Measurements from ENCODE around the gene VAX1.

The VAX1 gene

DNA sequence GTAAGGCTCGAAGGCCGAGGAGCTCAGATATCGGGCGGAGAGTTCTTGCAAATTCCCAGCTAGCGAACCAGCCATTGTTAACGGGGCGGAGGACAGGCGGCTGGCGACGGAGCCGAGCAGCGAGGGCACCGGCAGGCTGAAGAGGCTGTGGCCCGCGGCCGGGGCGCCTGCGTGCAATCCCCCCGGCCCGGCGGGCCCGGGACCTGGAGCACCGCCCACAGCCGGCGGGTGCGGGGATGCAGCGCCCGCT lies 4.1 kb downstream of the VAX1 start:
- TF ChIP-seq GATA3 (IDR thresholded peaks at IDR 0.05; ENCODE audit: low read depth, low read length) (no peak), GATA2 (IDR thresholded peaks at IDR 0.05; ENCODE audit: low read depth, low read length) (no peak)

DNA sequence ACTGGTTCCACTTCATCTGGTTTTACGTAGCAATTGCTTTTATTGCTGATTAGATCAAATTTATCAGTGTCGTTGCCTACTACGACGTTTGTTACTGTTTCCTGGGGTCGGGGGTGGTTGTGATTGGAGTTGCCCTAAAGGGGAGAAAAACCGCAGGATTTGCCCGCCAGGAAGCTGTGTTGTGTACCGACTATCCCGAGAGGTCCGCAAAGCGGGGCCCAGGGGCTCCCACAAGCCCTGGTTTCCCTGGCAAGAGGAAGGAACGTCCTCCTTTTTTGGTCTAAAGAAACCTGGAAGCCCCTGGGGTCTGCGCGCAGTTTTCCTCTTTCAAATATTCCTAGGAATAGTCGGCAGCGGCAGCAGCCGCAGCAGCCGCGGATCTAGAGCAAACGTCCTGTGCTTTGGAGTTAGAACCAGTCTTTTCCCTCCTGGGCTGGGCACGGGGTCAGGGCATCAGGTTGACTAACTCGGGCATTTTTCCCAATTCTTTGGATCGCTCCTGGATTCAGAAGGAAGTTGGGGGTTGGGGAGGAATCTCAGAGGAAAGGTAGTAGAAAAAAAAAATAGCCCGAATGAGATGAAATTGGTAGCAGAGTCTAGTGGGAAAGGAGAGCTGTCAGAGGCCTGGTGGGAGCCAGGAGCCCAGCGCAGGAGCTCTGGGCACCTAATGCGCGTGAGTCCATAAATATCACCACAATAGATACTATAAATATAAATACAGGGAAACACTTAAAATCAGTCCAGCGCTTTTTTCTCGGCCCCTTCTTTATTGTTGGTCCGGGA lies 4.6 kb downstream of the VAX1 start:
- TF ChIP-seq GATA2 (IDR thresholded peaks at IDR 0.05; ENCODE audit: low read depth, low read length) = no peak
- TF ChIP-seq GATA3 (IDR thresholded peaks at IDR 0.05; ENCODE audit: low read depth, low read length) = no peak

DNA sequence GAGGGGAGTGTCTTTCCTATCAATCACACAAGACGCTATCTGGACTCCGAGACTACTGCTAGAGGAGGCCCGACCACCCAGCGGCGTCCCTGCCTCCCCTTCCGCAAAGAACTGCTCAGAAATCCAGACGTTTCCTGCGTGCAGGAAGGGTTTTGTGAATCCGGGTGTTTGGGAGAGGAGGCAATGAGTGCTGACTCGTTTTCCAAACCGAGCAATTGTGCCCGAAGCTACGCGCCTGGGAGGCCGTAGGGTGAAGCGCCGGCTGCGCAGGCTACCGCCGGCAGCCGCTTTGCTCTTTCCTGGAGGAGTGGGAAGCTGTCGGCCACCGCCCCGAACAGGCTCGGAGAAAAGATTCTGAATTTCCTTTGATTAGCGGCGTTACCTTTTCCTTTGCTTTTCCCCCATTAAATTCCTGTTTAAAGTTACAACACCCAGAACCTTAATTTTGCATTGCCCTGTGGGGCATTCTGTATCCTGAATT lies 5.3 kb downstream of the VAX1 start:
- TF ChIP-seq GATA2 (IDR thresholded peaks at IDR 0.05; ENCODE audit: low read depth, low read length) = no peak
- TF ChIP-seq GATA3 (IDR thresholded peaks at IDR 0.05; ENCODE audit: low read depth, low read length) = no peak

DNA sequence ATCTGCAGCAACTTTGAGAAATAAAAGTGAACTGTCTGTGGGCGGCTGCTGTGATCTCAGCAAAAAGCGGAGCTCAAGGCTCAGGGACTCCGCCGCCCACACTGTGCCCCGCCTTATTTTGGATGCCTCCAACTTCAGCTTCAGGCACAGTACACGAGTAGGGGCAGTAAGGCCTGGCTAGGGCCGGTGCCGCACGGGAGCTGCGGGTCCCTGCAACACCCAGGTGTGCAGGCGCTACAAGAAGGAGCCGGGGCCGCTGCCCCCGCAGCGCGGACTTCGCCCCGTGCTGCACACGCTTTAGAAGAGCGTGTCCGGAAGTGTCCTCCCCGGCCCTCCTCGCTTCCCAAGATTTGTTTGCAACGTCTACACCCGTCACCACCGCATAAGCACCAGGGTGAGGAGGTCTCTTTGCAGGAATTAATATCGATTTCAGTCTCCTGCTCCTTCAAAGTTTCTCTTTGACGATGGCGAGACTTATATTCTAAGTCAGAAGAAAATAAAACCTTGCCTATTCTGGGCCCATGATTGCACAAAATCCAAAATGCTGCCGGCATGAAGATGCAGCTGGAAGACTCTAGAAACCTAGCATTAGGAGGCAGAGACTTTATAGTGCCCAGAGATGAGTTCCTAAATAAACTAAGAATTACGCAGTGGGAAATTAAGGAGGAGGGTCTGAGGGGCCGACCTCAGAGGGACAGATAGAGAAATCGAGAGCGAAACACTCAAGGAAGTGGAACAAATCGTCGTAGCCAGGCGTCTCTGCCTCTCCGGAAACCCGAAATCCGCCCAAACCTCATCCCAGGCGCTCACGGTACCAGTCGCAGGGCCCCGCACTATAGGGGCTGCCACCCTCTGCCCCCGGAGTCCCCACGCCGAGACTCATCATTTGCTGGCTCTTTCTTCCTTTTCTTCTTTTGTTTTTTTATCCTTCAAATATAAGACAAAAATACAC lies 6.4 kb downstream of the VAX1 start:
- TF ChIP-seq GATA2 (IDR thresholded peaks at IDR 0.05; ENCODE audit: low read depth, low read length) (no peak), GATA3 (IDR thresholded peaks at IDR 0.05; ENCODE audit: low read depth, low read length) (no peak)

DNA sequence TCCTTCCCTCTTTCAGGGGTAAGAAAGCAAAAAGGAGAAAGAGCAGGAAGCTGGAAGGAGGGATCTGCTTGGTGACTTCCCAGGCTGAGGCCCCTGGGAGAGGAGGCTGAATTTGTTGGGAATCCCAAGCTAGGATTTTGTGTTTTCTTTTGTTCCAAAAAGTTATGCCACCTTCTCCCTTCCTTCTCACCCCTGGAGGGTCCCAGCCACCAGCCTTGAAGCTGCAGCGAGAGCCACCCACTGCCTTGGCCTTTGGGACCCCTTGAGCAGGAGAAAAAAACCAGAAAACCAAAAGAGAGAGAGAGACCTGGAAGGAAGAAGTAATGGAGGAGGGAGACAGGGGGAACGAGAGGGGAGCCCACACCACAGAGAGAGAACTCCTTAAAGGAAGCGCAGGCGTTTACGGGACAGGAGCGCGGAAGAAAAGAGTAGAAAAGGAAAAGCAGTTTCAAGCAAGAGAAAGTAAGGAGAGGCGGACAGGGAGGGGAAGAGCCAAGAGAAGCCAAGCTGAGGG lies 7.2 kb downstream of the VAX1 start:
- TF ChIP-seq GATA2 (IDR thresholded peaks at IDR 0.05; ENCODE audit: low read depth, low read length) (no peak), GATA3 (IDR thresholded peaks at IDR 0.05; ENCODE audit: low read depth, low read length) (no peak)

DNA sequence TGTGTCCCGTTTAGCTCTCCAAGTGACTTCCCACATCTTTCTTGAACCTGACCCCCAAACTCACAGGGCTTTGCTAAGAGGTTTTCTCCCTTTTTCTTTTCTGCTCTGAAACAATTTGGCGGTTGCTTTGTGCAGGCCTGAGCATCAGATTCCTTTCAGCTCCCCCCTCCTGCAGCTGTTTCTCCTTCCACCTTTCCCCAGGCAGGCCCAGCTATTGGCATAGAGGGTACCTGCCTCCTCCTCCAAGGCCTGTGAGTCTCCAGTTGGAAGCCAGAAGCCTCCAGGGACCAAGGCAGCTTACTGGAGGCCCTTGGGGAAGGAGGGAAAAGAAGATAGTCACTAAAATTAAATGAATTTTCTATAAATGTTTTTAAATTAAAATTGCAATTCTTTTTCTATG lies 7.7 kb downstream of the VAX1 start:
- TF ChIP-seq GATA3 (IDR thresholded peaks at IDR 0.05; ENCODE audit: low read depth, low read length) (no peak), GATA2 (IDR thresholded peaks at IDR 0.05; ENCODE audit: low read depth, low read length) (no peak)

DNA sequence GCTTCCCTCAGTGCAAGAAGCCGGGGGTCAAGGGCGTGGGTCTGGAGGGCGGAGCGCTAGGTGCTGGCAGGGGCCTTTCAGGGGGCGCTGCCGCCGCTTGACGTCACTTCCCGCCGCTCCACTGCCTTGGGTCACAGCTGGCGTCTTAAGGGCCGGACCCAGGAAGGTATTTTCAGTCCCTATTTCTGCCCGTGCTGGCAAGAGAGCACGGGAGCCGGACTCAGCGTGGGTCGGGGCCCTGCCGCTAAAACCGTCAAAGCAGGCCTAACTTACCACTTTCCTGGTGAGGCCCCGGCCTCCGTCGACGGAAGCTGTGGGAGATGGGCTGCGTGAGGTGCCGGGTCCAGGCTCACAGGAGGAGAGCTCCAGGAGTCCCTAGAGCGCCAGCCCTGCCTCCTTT lies 12.0 kb downstream of the VAX1 start:
- TF ChIP-seq GATA2 (IDR thresholded peaks at IDR 0.05; ENCODE audit: low read depth, low read length) (no peak), GATA3 (IDR thresholded peaks at IDR 0.05; ENCODE audit: low read depth, low read length) (no peak)

DNA sequence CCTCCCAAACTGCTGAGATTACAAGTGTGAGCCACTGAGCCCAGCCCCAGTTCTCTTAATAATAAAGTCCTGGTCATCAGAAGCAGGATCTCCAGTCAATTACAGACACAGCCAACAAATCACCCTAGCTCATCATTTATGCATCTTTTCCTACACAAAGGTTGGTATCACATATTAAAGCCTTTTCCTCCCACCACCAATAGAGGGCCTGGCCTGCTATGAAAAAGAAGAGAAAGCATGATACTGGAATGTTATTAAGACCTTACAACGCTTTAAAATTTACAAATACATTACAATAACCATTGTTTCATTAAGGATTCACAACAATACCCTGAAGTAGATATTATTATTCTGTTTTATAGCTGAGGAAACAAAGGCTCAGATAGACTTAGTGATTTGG lies 25.9 kb downstream of the VAX1 start:
- TF ChIP-seq GATA3 (IDR thresholded peaks at IDR 0.05; ENCODE audit: low read depth, low read length) (no peak), GATA2 (IDR thresholded peaks at IDR 0.05; ENCODE audit: low read depth, low read length) (no peak)

DNA sequence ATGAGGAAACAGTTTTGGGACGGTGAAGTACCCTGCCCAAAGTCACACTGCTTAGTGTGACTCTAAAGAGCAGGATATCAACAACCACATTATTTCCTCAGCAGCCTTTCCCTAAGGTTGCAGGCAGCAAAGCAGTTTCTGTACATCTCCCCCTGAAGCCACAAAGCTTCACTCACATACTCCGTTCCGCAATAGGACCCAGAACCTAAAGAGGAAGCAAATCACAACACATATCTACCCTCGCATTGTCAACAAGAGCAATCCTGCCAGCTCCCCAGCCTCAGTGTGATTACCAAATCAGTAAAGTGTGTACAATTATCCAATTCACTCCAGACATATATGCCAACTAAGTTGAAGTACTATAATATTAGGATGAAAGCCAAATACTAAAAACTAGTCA lies 30.8 kb downstream of the VAX1 start:
- TF ChIP-seq GATA3 (IDR thresholded peaks at IDR 0.05; ENCODE audit: low read depth, low read length) (no peak), GATA2 (IDR thresholded peaks at IDR 0.05; ENCODE audit: low read depth, low read length) (no peak)

DNA sequence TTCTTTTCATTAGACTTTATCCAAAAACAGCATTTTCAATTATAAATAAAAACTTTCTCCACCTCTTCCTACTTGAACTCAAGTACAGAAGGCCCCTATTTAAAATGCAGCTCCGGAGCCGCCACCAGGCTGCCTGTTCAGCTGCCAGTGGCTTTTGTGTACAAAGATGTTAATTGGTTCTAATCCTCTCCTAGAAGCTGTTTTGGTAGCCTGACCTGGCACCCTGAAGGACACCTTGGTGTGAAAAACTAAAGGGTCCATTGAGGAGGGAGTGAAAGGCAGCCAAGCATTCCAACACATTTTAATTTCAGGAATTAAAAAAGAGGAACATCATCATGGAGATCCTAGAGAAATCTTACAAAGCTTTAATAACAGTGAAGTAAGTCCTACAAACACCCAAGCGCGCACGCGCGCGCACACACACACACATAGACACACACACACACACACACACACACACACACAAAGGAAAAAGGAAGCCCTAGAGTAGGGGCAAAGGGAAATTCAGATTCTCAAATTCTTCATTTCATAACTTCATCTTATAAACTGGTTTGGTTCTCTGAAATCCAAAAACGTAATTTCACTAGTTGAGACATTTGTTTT lies 41.4 kb downstream of the VAX1 start:
- no peak for TF ChIP-seq GATA3 (IDR thresholded peaks at IDR 0.05; ENCODE audit: low read depth, low read length)
- TF ChIP-seq GATA2 (IDR thresholded peaks at IDR 0.05; ENCODE audit: low read depth, low read length) = no peak

DNA sequence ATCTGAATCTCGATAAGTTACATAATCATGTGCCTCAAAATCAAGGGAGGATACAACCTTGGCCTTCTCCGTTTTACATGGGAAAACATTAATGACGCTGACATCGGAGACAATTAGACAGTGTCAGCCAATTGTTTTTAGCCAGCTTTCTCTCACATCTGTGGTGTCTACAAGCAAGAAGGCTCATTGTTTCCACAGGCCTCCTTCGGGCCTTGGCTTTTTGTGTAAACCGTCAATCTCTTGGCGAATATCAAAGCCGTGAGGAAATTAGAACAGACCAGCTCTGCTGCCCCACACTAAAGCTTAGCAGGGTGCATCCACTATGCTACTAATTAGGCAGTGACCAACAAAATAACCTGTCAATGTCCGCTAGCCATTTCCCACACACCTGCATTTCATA lies 43.2 kb downstream of the VAX1 start:
- TF ChIP-seq GATA2 (IDR thresholded peaks at IDR 0.05; ENCODE audit: low read depth, low read length) (no peak), GATA3 (IDR thresholded peaks at IDR 0.05; ENCODE audit: low read depth, low read length) (no peak)

DNA sequence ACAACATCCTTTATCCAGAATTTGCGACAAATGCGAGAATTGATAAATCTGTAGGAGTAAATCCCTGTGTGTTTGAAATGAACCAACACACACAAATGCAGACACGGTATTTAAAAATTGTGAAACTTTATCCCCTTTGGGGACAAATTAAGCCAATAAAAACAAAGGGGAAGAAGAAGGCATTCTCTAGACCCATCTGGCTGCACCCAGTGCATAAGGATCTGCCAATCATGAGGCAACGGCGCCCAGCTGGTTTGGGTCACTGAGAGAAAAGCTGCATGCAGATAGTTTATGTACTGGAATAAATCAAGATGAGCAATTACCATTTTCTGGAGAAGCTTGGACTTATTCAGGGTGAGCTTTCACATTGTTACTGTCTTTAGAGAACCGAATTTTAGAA lies 45.7 kb downstream of the VAX1 start:
- TF ChIP-seq GATA2 (IDR thresholded peaks at IDR 0.05; ENCODE audit: low read depth, low read length) (no peak), GATA3 (IDR thresholded peaks at IDR 0.05; ENCODE audit: low read depth, low read length) (no peak)

DNA sequence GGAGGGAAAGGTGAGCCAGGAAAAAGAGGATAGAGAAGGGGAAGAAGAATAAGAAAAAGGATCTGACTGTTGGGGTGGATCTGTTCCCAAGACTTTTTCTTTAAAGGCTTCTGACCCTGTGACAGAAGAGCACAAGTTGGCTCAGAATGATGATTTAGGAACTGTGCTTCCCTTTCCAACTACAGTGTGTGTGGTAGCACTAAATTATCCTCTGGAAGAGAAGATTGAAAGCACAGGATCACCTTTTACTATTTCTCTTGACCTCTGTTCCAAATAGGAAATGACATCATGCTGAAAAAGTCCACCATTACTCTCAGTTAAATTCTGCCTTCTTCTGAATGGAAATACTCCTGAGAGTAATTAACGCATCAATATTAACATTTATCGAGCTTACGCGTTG lies 47.2 kb downstream of the VAX1 start:
- no peak for TF ChIP-seq GATA3 (IDR thresholded peaks at IDR 0.05; ENCODE audit: low read depth, low read length)
- TF ChIP-seq GATA2 (IDR thresholded peaks at IDR 0.05; ENCODE audit: low read depth, low read length) = no peak

DNA sequence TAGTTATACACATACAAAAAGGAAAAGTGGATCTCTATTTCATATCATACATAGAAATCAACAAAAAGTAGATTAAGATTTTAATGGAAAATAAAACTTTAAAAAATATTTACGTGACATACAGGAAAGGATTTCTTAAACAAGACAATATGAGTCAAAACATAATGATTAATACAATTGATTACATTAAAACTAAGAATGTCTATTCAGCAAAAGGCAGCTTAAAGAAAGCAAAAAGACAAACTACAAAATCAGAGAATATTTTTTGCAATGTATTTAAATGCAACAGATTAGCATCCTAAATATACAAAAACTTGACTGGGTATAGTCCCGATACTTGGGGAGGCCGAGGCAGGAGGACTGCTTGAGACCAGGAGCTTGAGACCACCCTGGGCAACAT lies 50.5 kb downstream of the VAX1 start:
- TF ChIP-seq GATA3 (IDR thresholded peaks at IDR 0.05; ENCODE audit: low read depth, low read length) = no peak
- no peak for TF ChIP-seq GATA2 (IDR thresholded peaks at IDR 0.05; ENCODE audit: low read depth, low read length)

Data from SH-SY5Y (cell line).